Endothelial cell of umbilical vein (primary cell): ENCODE results near the gene NIPA2. TPM values are rescaled to one million over a fixed set of nuclear protein-coding genes. Genes with fewer than 3 reads are reported as not detected.

Experiments used
- BruUV-seq: library from RNA; stranded (reverse); fragments of 400-500 nt; replicated peaks from 2 replicates; lab custom pipeline; 2021; lab: Mats Ljungman, UMichigan
- CTCF ChIA-PET: fragments of 300-600, 350-600 bp; sonication (Branson Sonifier 250); formaldehyde crosslinking; loops from one replicate; lab custom pipeline; 2021; ENCODE audit warnings: antibody characterized with exemption, inconsistent platforms; lab: Charles Lee
- POLR2A ChIA-PET: fragments of 300-600, 350-600 bp; sonication (Branson Sonifier 250); formaldehyde crosslinking; loops from one replicate; lab custom pipeline; 2021; ENCODE audit warnings: antibody characterized with exemption, inconsistent platforms; lab: Charles Lee
- DNase-seq: peaks from one replicate; pipeline ENCODE4 v3.0.0-alpha.2; 2011; ENCODE audit warnings: low read depth, low spot score
- FAIRE-seq: peaks from 2 replicates; lab custom pipeline; 2011; peaks lifted over from hg19 to GRCh38; lab: Jason Lieb, UNC
- H2AFZ ChIP-seq: 2 replicates; pipeline ENCODE4 v1.6.0; 2012; ENCODE audit warnings: low read depth, low read length, control low read depth, inconsistent platforms
- H3K27ac ChIP-seq: 2 replicates; pipeline ENCODE4 v1.5.1; 2011; ENCODE audit warnings: low read depth, mild to moderate bottlenecking, control low read depth, low read length, moderate library complexity; ENCODE audit not compliant: insufficient read depth
- H3K27me3 ChIP-seq, 2 experiments: 2 replicates each; pipeline versions ENCODE4 v1.6.0 to v1.6.1; 2011; ENCODE audit warnings: low read length in 2 of 2, mixed read lengths in 1 of 2; ENCODE audit not compliant: control insufficient read depth in 2 of 2, insufficient read depth in 2 of 2
- H3K36me3 ChIP-seq, 2 experiments: 2 replicates in 1 of 2; 3 replicates in 1 of 2; pipeline ENCODE4 v1.5.1; 2011; ENCODE audit warnings: low read length in 2 of 2, mild to moderate bottlenecking in 1 of 2, moderate library complexity in 1 of 2; ENCODE audit not compliant: control insufficient read depth in 2 of 2, insufficient read depth in 2 of 2; ENCODE audit errors: extremely low read depth in 1 of 2
- H3K4me1 ChIP-seq: 3 replicates; pipeline ENCODE4 v1.5.1; 2011; ENCODE audit warnings: mild to moderate bottlenecking, low read length; ENCODE audit not compliant: control insufficient read depth, insufficient read depth; ENCODE audit errors: extremely low read depth
- H3K4me2 ChIP-seq: 2 replicates; pipeline ENCODE4 v1.6.1; 2011; ENCODE audit warnings: low read length, control low read depth, mixed read lengths; ENCODE audit not compliant: insufficient read depth
- H3K4me3 ChIP-seq, 3 experiments: fragments of 200-600 bp in 1 of 3; sonication (generic), shearing (Covaris generic) in 1 of 3; replicated peaks in 1 of 3; 2 replicates each; pipeline ENCODE4 v1.5.1; 2011 to 2016; ENCODE audit warnings: control low read depth in 3 of 3, low read length in 3 of 3, mild to moderate bottlenecking in 2 of 3, inconsistent platforms in 1 of 3, low read depth in 1 of 3, moderate library complexity in 1 of 3; ENCODE audit not compliant: insufficient read depth in 1 of 3
- H3K79me2 ChIP-seq: 2 replicates; pipeline ENCODE4 v1.6.0; 2012; ENCODE audit warnings: low read length, inconsistent platforms; ENCODE audit not compliant: control insufficient read depth, insufficient read depth
- H3K9ac ChIP-seq: replicated peaks from 2 replicates; pipeline ENCODE3; 2011; ENCODE audit warnings: low read length, control low read depth; ENCODE audit not compliant: insufficient read depth; ENCODE audit errors: extremely low read depth
- H3K9me1 ChIP-seq: replicated peaks from 3 replicates; pipeline ENCODE4 v1.6.0; 2011; ENCODE audit warnings: mild to moderate bottlenecking, low read length; ENCODE audit not compliant: control insufficient read depth, insufficient read depth; ENCODE audit errors: extremely low read depth
- H3K9me3 ChIP-seq: replicated peaks from 2 replicates; pipeline ENCODE4 v1.5.1; 2012; ENCODE audit warnings: low read length, inconsistent platforms; ENCODE audit not compliant: control insufficient read depth, insufficient read depth
- H4K20me1 ChIP-seq: replicated peaks from 2 replicates; pipeline ENCODE3; 2011; ENCODE audit warnings: mild to moderate bottlenecking, low read length; ENCODE audit not compliant: control insufficient read depth, insufficient read depth; ENCODE audit errors: extremely low read depth
- EZH2 ChIP-seq: IDR thresholded peaks from 2 replicates; pipeline ENCODE4 v1.6.1; 2012; ENCODE audit warnings: borderline replicate concordance, low read depth, mild to moderate bottlenecking, moderate library complexity, low read length, inconsistent platforms; ENCODE audit not compliant: severe bottlenecking
- FOS ChIP-seq: IDR thresholded peaks from 2 replicates; pipeline ENCODE4 v1.6.1; 2011; ENCODE audit warnings: mild to moderate bottlenecking, low read length, moderate library complexity, borderline replicate concordance; ENCODE audit not compliant: insufficient read depth
- GATA2 ChIP-seq: IDR thresholded peaks from 2 replicates; pipeline ENCODE4 v1.7.0; 2011; ENCODE audit warnings: low read depth, mild to moderate bottlenecking, moderate library complexity, mixed read lengths, low read length; ENCODE audit not compliant: insufficient read length, insufficient read depth
- MYC ChIP-seq: IDR thresholded peaks from one replicate; pipeline ENCODE4 v1.6.1; 2011; ENCODE audit warnings: mild to moderate bottlenecking, low read depth, low read length
- POLR2A ChIP-seq: IDR thresholded peaks from 2 replicates; pipeline ENCODE4 v1.6.1; 2012; ENCODE audit warnings: low read depth, mild to moderate bottlenecking, control low read depth, low read length
- dilution Hi-C: fragments of 300-500 bp; cut with MboI; formaldehyde crosslinking; loops from one replicate; pipeline ENCODE4 v1.15.0; 2019; ENCODE audit warnings: low sequenced_read_pairs; ENCODE audit not compliant: extremely low pct_ligation_motif_present
- intact Hi-C: fragments of 100-400 bp; cut with micrococcal nuclease; formaldehyde crosslinking; loops from one replicate; pipeline ENCODE4 v1.10.0; 2022
- polyA plus RNA-seq, 4 experiments: library from polyadenylated mRNA; depleted of rRNA in 3 of 4; stranded (reverse) in 3 of 4; unstranded in 1 of 4; fragments of >200 nt; gene quantifications; 2 replicates each; pipeline versions ENCODE4 v1.2.1 to v1.2.3, GENCODE V29; 2011 to 2012; ENCODE audit warnings: missing spikeins in 1 of 4
- total RNA-seq: library from RNA; stranded (reverse); gene quantifications from 2 replicates; pipeline ENCODE4 v1.2.3, GENCODE V29; 2021

NIPA2 gene
- total and polyA plus RNA-seq, 2 donors (not counting 3 experiments of a cell fraction or from before 2014, with no cell fraction given), result 55.2 to 75.7 TPM

GRCh38 chr15:22891426-22892210, 53.2 kb downstream of the NIPA2 start:
- Histone ChIP-seq H3K9me1 (no peaks in the 10 kb centered on the region), H3K4me3 (no peak overlapping the region), H3K4me1 (peaks cover 4% of the 10 kb centered on the region), H2AFZ (no peak overlapping the region), H3K79me2 (no peaks in the 10 kb centered on the region), H3K4me2 (no peak overlapping the region), H4K20me1 (no peaks in the 10 kb centered on the region), H3K36me3 (peaks cover 8% of the 10 kb centered on the region in 2 experiments), H3K9ac (no peak overlapping the region), H3K27me3 (no peaks in the 10 kb centered on the region), H3K9me3 (no peaks in the 10 kb centered on the region), H3K27ac (no peak overlapping the region)
- POLR2A ChIA-PET, result no interaction called here
- DNase-seq (no peak), FAIRE-seq (no peak)
- intact Hi-C loops, result no loop called here
- dilution Hi-C loops, result no loop called here
- TF ChIP-seq FOS (no peak), EZH2 (no peak), POLR2A (no peak)
- no TSS peak for BruUV-seq
- CTCF ChIA-PET, result no interaction called here

GRCh38 chr15:22892333-22892732, 53.9 kb downstream of the NIPA2 start:
- H3K4me2 ChIP-seq, result no peak overlapping the region
- H3K27ac ChIP-seq, result no peak overlapping the region
- H4K20me1 ChIP-seq, result no peaks in the 10 kb centered on the region
- no peak overlapping the region for H3K4me3 ChIP-seq
- peaks cover 4% of the 10 kb centered on the region for H3K4me1 ChIP-seq
- peaks cover 7 to 8% of the 10 kb centered on the region in 2 experiments for H3K36me3 ChIP-seq
- H3K9ac ChIP-seq, result no peak overlapping the region
- TF ChIP-seq FOS (no peak), GATA2 (no peak), MYC (no peak), EZH2 (no peak)
- CTCF ChIA-PET, result no interaction called here
- DNase-seq, result no peak
- no peak overlapping the region for H2AFZ ChIP-seq
- dilution Hi-C loops, result no loop called here
- H3K27me3 ChIP-seq, result no peaks in the 10 kb centered on the region
- no peaks in the 10 kb centered on the region for H3K9me3 ChIP-seq
- FAIRE-seq, result no peak
- no TSS peak for BruUV-seq
- intact Hi-C loops, result no loop called here
- no peaks in the 10 kb centered on the region for H3K79me2 ChIP-seq
- POLR2A ChIA-PET, result no interaction called here
- H3K9me1 ChIP-seq, result no peaks in the 10 kb centered on the region
